ENCODE results near the gene RANGAP1.

The RANGAP1 gene

GRCh38 chr22:41285820-41286638 lies at the start of gene RANGAP1:
Gene RANGAP1, minus strand, starts transcription at chr22:41286187. Its CDS starts 5,143 bp downstream, at chr22:41281044.
- DNase-seq, result peak; percentile 98

DNA sequence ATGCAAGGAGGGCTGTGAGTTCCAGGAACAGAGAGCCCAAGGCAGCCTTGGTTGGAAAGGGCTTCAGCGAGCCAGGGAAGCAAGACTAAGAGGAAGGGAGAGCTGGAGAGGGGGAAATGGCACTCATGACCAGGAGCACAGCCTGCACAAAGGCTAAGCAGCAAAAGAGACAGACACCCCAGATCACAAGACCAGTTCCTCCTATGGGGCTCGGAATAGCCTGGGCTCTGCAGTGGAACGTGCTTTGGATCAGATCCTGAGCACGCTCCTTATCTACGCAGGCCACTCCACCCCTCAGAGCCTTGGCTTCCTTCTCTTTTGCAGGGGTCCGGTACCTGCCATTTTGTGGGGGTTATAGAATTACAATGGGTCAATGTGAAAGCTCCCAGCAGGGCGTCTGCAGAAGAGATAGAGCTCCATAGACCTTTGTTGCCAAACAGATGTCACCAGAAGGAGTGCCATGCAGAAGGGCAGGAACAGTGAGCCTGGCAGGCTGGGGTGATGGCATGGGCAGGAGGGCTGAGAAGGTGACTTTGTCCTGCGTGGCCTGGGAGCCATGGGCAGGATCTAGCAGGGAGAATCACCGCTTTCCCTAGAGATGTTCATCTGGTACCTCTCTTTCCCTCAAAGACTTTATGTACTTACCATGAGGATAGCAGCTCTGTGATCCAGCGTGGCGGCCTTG lies 49.1 kb upstream of the RANGAP1 start:
- DNase-seq, result no peak

GRCh38 chr22:41334215-41334614 lies 48.2 kb upstream of the RANGAP1 start:
- DNase-seq, result no peak

DNA sequence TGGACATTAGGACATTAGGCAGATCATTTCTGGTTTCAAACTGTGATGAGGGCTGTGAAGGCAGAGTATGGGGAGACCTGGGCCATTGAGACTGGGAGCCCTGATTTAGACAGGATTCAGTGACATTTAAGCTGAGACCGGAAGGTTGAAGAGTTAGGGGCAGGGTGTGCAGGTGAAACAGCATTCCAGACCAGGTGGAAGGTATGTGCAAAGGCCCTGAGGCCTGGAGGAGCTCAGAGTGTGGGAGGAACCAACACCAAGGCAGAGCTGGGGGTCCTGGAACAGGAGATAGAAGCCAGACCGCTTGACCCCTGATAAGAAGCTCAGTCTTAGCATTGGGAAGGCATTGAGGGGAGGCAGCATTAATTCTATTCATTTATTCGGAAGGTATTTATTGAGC lies 47.8 kb upstream of the RANGAP1 start:
- no peak for DNase-seq

- no peak for DNase-seq
Observed at GRCh38 chr22:41332217-41332939, 46.4 kb upstream of the RANGAP1 start.

DNA sequence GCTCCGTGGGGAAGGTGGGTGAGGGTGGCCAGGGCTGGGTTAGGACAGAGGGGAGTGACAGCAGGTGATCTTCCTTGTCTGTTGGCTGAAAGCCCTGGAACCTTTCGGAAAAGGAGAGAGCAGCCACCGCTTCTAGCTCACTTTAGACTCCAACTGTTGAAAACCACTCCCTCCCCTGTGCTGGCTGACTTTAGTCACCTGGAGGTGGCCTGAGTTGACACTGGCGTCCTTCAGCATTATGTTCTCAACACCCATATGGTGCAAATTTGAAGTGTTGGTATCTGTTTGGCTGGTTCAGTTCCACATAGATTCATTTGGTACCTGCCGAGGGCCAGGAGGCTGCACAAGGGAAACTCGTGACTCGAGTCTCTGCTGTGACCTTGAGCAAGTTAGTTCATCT lies 44.2 kb upstream of the RANGAP1 start:
- no peak for DNase-seq

DNA sequence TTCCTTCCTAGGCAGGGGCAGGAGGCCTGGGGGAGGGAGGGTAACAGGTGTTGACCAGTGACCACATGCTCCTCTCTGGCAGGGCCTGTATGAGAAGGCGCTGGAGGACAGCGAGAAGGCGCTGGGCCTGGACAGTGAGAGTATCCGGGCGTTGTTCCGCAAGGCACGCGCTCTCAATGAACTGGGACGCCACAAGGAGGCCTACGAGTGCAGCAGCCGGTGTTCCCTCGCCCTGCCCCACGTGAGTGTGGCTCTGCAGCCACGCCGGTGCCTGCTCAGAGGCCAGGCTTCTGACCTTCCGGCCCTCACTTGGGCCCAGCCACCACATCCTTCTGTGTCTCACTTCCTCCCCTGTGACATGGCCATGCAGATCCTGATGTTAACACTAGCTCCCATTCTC lies 41.1 kb upstream of the RANGAP1 start:
- DNase-seq, result peak; percentile 43

GRCh38 chr22:41324821-41325528 lies 39.0 kb upstream of the RANGAP1 start:
- DNase-seq, result no peak

- DNase-seq, result no peak
Observed at GRCh38 chr22:41320416-41321240, 34.6 kb upstream of the RANGAP1 start.

GRCh38 chr22:41315586-41315985 lies 29.6 kb upstream of the RANGAP1 start:
- DNase-seq, result no peak

GRCh38 chr22:41314821-41315220 lies 28.8 kb upstream of the RANGAP1 start:
- DNase-seq, result no peak

DNA sequence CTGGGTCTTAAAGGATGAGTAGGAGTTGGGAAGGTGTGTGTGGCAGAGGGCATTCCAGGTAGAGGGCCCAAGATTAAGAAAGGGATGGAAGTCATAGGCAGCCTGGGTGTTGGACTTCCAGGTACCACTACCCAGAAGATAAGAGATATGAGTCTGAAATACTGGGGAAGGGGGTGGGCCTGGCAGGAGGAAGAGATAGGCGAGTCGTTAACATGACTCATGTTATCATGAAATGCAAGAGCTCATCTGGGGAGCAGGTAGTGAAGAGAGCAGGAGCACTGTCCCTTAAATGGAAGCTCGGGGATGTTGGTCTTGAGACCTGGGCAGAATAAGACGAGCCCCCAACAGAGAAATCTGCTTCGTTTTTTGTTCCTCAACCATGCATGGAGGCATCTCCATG lies 25.5 kb upstream of the RANGAP1 start:
- no peak for DNase-seq

DNA sequence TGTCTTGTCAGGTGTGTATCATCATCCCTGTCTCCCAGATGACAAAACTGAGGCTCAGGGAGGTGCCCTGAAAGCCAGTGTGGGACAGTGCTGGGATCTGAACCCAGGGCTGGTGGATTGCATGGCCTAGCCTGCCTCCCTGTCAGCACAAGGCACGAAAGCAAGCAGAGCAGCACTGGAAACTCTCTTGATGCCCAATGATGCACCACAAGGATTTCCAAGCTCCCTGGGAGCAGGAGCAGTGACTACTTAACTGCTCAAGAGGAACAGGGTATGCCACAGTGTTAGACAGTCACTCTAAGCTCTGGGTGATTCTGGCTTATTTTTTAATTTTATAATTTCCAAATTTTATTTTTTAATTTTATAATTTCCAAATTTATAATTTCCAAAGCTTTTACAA lies 24.3 kb upstream of the RANGAP1 start:
- no peak for DNase-seq

DNA sequence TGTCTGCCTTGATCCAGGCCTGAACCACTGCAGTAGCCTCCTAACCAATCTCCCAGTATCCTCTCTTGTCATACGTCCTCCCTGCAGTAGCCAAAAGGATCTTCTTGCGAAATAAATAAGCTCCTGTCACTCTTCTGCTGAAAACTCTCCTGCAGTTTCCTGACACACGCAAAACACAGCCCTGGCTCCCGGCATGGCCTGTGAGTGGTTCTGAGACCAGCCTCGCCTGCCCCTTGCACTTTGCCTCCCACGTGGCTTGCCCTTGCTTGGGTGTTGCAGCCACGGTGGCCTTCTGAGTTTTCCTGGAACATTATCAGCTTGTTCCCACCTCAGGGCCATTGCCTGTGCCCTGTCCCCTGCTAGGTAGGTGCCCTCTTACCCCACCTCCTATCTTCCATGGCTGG lies 22.6 kb upstream of the RANGAP1 start:
- DNase-seq, result peak; percentile 61

DNA sequence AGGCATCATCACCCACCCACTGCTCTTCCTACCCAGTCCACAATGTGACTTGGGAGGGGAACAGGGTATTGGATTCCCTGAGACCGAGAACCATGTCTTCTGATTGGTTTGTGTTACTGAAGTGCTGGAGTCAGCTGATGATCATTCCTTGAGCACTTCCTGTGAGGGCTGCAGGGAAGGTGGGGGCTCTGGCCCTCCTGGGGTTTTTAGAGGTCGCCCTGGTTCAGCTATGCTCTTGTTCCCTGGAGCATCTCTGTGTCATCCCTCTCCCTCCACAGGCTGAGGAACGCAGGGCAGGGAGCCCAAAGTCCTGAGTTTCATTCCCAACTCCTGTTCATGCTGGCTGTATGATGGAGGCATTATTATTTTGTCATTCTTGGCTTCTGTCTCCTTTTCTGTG lies 22.1 kb upstream of the RANGAP1 start:
- DNase-seq, result no peak

GRCh38 chr22:41305646-41306045 lies 19.7 kb upstream of the RANGAP1 start:
- DNase-seq, result no peak

- DNase-seq, result no peak
Observed at GRCh38 chr22:41302811-41303210, 16.8 kb upstream of the RANGAP1 start.

DNA sequence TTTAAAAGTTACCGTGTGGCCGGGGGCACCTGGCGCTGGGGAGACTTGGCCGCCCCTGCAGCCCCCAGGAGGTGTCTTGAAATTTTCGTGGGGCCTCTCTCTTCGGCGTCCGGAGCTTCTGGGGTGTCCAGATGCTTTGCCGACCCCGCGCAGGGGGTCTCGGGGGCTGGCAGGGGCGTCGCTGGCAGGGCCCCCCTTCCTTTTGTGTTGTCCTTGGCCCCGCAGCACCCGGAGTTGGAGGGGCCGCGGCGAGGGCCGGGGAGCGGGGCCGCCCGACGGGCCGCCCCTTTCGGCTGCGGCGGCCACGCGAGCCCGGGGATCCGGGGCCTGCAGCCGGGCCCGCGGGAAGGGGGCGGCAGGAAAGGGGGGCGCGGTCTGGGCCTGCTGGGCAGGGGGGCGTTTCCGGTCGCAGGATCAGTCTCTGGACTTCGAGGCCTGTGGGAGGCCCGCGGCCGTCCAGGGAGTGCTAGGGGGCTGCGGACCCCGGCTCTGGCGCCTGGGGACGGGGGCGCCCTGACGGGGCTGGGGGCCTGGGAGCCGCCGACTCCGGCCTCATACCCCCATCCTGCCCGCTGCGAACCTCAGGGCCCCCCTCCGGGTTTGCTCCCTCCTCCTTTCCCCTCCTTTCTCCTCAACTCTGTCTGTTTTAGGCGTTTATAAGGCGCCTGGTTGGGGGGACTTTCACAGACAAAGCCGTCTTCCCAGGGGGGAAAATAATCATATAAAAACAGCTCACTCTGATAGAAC lies 16.2 kb upstream of the RANGAP1 start:
- no peak for DNase-seq

GRCh38 chr22:41301085-41302020 lies 15.4 kb upstream of the RANGAP1 start, which contains the start of gene ZC3H7B:
Gene ZC3H7B, plus strand, starts transcription at chr22:41301525. Its CDS starts 19,136 bp downstream, at chr22:41320661.
- peak; percentile 76 for DNase-seq

- no peak for DNase-seq
Observed at GRCh38 chr22:41300661-41301060, 14.7 kb upstream of the RANGAP1 start.

All from MV-4-11 (cell line).